GM21381 (cell line): ENCODE data around the gene LSAMP.

Experiments
- ATAC-seq: cut with Tn5 transposase; IDR thresholded peaks from one replicate; pipeline ENCODE4 v1.9.1; 2021; ENCODE audit warnings: mild to moderate bottlenecking, moderate library complexity; ENCODE audit not compliant: unreplicated experiment

LSAMP gene

GRCh38 chr3:116433552-116433951, 11.7 kb downstream of the LSAMP start:
- no peak for ATAC-seq

GRCh38 chr3:116432795-116433194, 12.5 kb downstream of the LSAMP start:
- no peak for ATAC-seq

GRCh38 chr3:116429479-116430269, 15.6 kb downstream of the LSAMP start:
- no peak for ATAC-seq

- ATAC-seq: no peak
Observed at GRCh38 chr3:116426036-116426435, 19.3 kb downstream of the LSAMP start.

- no peak for ATAC-seq
Observed at GRCh38 chr3:116425126-116425525, 20.2 kb downstream of the LSAMP start.

- no peak for ATAC-seq
Observed at GRCh38 chr3:116423945-116424344, 21.3 kb downstream of the LSAMP start.

GRCh38 chr3:116423374-116423773, 21.9 kb downstream of the LSAMP start:
- no peak for ATAC-seq

GRCh38 chr3:116417151-116417550, 28.1 kb downstream of the LSAMP start:
- no peak for ATAC-seq

- no peak for ATAC-seq
Observed at GRCh38 chr3:116413319-116413718, 32.0 kb downstream of the LSAMP start.

GRCh38 chr3:116408473-116408872, 36.8 kb downstream of the LSAMP start:
- no peak for ATAC-seq

- ATAC-seq: no peak
Observed at GRCh38 chr3:116405231-116405630, 40.1 kb downstream of the LSAMP start.

- ATAC-seq: no peak
Observed at GRCh38 chr3:116399701-116400226, 45.5 kb downstream of the LSAMP start.

- ATAC-seq: no peak
Observed at GRCh38 chr3:116394365-116394764, 50.9 kb downstream of the LSAMP start.

GRCh38 chr3:116393199-116393598, 52.1 kb downstream of the LSAMP start:
- no peak for ATAC-seq

GRCh38 chr3:116392291-116392690, 53.0 kb downstream of the LSAMP start:
- no peak for ATAC-seq

GRCh38 chr3:116391296-116392201, 53.7 kb downstream of the LSAMP start:
- ATAC-seq: no peak

- no peak for ATAC-seq
Observed at GRCh38 chr3:116390318-116390717, 55.0 kb downstream of the LSAMP start.

- ATAC-seq: no peak
Observed at GRCh38 chr3:116388867-116389385, 56.4 kb downstream of the LSAMP start.

GRCh38 chr3:116386168-116386567, 59.1 kb downstream of the LSAMP start:
- ATAC-seq: no peak

- no peak for ATAC-seq
Observed at GRCh38 chr3:116384717-116385116, 60.6 kb downstream of the LSAMP start.

GRCh38 chr3:116378077-116378476, 67.2 kb downstream of the LSAMP start:
- ATAC-seq: no peak
